Limb (tissue), 2 donors: ENCODE data around the gene MAGEE1.
A peak's percentile ranks its signal among the peaks of the same experiment; 100 is the strongest.

ENCODE experiments used
- DNase-seq, 2 donors: peaks; one replicate each; pipeline ENCODE4 v3.0.0-alpha.2; 2016; ENCODE audit errors: extremely low spot score in 2 of 2

MAGEE1 gene, protein sequence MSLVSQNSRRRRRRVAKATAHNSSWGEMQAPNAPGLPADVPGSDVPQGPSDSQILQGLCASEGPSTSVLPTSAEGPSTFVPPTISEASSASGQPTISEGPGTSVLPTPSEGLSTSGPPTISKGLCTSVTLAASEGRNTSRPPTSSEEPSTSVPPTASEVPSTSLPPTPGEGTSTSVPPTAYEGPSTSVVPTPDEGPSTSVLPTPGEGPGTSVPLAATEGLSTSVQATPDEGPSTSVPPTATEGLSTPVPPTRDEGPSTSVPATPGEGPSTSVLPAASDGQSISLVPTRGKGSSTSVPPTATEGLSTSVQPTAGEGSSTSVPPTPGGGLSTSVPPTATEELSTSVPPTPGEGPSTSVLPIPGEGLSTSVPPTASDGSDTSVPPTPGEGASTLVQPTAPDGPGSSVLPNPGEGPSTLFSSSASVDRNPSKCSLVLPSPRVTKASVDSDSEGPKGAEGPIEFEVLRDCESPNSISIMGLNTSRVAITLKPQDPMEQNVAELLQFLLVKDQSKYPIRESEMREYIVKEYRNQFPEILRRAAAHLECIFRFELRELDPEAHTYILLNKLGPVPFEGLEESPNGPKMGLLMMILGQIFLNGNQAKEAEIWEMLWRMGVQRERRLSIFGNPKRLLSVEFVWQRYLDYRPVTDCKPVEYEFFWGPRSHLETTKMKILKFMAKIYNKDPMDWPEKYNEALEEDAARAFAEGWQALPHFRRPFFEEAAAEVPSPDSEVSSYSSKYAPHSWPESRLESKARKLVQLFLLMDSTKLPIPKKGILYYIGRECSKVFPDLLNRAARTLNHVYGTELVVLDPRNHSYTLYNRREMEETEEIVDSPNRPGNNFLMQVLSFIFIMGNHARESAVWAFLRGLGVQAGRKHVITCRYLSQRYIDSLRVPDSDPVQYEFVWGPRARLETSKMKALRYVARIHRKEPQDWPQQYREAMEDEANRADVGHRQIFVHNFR

DNA sequence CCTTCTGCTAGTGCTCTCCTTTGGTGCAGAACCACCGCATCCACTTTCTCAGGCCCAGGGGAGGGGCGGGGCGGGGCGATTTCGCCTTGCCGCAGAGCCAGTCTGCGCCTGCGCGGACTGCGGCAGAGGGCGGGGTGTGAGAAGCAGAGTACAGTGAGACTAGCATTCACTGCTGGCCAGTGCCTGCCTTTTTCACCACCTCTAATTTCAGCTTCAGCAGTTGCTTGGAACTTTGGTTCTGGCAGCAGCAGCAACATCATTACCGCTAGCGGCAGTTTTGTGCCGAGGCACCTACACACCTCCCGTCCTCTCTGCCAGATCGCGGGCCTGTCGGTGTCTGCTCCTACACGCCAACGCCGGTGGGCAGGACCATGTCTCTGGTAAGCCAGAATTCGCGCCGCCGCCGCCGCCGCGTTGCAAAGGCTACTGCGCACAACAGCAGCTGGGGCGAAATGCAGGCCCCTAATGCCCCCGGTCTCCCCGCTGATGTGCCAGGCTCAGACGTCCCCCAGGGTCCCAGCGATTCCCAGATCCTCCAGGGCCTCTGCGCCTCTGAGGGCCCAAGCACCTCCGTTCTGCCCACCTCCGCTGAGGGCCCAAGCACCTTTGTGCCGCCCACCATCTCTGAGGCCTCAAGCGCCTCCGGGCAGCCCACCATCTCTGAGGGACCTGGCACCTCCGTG lies at the start of gene MAGEE1:
Gene MAGEE1 (plus strand): TSS at position 151 of the 683 bp plus-strand sequence. CDS start 221 bp downstream, at position 372.
- DNase-seq = peak; percentile 48 to 86

DNA sequence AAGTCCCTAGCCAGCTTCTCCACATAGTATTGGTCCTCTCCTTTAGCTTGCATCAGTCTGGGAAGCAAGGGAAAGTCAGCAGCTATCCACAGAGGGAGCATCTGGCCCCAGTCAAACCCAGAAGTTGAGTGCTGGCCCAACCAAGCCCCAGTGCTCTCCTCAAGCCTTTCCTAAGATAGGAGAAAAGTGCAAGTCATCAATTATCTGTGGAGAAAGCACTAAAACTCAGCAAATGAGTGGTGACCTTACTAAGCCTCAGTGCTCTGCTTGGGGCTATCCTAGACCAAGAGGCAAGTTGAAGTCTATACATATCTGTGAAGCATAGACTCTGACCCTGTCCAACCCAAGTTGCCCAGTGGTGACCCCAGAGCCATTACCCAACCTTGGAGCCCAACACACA lies 28.5 kb upstream of the MAGEE1 start:
- no peak for DNase-seq

DNA sequence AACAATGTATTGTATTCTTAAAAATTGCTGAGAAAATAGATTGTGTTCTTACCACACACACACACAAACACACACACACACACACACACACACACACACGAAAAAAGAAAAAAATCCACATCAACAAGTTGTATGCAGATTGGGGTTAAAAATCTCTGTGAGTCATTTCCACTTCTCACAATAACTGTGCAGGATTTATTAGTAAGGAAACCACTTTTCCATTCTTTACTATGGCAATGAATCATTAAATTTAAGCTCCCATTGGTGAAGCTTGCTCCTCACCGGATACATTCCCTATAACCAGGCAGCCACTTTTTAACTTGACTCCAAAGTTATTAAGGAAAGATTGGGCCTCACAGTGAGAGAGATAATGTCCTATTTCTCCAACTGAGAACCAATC lies 19.7 kb upstream of the MAGEE1 start:
- DNase-seq = no peak

DNA sequence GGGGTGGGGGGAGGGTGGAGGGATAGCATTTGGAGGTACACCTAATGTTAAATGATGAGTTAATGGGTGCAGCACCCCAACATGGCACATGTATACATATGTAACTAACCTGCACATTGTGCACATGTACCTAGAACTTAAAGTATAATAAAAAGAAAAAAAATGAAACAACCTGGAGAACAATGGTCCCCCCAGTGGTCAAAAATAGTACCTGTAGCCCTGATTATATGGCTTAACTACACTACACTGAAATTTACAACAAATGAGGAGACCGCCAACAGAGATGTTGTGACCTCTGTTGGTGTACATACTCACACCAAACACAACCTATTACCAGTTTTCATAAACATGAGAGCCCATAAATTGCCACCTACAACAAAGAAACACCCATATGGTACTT lies 7.3 kb upstream of the MAGEE1 start:
- DNase-seq = no peak

DNA sequence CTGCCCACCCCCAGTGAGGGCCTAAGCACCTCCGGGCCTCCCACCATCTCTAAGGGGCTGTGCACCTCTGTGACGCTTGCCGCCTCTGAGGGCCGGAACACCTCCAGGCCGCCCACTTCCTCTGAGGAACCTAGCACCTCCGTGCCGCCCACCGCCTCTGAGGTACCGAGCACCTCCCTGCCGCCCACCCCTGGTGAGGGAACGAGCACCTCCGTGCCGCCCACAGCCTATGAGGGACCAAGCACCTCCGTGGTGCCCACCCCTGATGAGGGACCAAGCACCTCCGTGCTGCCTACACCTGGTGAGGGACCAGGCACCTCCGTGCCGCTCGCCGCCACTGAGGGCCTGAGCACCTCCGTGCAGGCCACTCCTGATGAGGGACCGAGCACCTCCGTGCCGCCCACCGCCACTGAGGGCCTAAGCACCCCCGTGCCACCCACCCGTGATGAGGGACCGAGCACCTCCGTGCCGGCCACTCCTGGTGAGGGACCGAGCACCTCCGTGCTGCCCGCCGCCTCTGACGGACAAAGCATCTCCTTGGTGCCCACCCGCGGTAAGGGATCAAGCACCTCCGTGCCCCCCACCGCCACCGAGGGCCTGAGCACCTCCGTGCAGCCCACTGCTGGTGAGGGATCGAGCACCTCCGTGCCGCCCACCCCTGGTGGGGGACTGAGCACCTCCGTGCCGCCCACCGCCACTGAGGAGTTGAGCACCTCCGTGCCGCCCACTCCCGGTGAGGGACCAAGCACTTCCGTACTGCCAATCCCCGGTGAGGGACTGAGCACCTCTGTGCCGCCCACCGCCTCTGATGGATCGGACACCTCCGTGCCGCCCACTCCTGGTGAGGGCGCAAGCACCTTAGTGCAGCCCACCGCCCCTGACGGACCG lies 977 bp downstream of the MAGEE1 start:
- peak in 1 of 2 donors; percentile 34 for DNase-seq

DNA sequence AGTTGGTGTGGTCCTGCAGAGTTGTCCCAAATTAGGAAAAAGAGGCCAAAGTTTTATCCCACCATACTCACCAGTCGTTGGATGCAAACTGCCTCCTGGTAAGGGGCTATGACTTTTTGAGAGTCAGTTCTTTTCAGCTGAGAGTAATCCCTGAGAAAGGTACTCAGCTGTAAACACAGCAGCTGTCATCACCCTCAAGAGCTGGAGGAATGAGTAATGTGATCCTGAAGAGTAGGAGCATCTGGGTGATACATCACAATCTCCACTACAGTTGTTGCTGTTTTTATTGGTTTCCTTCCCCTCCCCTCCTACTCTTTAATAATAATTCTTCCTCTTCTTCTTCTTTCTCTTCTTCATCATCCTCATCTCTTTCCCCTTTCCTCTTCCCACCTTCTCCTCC lies 5.7 kb downstream of the MAGEE1 start:
- no peak for DNase-seq

DNA sequence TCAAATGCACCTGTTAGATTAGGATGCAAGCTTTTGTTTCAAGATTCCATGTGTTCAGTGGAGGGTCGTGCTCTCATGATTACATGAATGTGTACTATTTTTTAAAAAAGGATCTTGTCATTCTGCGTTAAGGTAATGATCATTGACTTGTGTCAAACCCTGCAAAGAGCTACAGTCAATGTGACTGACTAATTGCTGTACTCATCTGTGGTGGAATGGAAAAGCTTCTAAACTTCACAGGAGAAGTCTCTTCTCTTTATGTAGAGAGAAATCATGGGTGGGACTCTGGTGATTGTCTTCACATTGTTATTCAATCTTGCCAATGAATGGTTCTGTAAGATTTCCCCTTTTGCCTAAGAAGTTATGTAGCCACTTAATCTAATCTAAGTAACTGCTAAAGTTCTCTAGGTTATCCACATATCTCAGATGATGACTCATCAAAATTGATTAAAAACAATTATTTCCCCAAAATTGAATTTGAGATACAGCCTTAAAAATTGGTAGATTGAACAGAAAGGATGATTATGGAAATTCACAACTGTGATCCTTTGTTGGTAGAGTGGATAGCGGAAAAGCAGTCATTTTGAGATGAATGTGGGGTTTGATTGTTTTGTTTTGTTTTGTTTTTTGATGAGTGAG lies 6.7 kb downstream of the MAGEE1 start:
- DNase-seq = no peak

DNA sequence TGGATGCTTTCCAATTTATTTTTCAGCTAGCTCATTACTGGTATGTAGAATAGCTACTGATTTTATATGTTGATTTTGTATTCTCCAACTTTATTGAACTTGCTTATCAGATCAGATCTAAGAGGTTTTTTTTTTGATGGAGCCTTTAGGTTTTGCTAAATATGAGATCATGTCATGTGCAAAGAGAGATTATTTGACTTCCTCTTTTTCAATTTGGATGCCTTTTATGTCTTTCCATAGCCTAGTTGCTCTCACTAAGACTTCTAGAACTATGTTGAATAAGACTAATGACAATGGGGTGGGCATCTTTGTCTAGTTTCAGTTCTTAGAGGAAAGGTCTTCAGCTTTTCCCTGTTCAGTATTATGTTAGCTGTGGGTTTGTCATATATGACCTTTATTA lies 11.7 kb downstream of the MAGEE1 start:
- no peak for DNase-seq

DNA sequence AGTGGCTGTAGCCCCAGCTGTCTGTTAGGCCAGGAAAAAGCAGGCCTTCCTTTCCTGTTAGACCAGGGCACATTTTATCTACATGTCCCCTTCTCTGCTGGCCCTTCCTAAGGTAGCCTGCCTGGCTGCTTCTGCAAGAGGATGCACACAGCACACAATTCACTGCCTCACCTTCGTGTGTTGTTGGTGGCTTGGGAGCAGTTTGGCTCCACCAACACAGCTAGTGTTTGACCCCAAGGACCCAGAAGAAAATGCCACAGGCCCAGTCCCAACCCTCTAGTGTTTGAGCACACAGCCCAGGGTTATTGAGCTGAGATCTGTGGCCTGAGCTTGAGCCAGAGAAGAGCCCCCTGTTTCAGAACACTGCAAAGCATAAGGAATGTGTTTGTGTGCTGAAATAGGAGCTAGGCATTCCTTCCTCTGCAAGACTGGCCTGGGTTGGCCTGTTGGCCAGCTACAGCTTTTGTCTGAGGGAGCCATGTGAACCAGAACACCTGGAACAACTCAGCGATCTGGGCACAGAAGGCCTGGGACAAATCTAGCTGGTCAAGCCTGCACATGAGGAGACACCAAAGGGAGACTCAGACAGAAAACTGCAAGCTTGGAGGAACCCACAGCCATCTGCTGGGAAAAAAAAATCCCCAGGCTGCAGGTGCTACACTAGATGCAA lies 26.4 kb downstream of the MAGEE1 start:
- DNase-seq = no peak

DNA sequence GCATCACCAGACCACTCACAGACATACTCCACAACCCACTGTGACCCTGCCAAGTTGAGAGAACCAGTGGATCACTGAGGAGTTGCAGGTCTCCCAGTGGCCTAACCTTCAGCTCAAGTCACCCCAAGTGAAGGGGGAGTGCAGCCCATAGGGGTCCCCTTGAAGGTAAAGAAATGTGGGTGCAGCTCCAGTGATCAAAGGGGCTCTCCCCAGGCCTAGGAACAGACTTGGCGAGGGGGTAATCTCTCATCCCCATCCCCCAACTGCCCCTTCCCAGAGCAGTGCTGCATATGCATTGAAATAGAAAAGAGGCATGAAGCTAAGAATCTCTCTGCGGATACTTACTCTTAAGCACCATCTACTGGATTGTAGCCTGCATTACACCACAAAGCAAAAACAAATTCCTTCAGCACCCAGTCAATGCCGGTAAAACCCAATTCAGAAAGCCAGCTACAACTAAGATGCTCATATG lies 27.0 kb downstream of the MAGEE1 start:
- peak in 1 of 2 donors; percentile 2 for DNase-seq

DNA sequence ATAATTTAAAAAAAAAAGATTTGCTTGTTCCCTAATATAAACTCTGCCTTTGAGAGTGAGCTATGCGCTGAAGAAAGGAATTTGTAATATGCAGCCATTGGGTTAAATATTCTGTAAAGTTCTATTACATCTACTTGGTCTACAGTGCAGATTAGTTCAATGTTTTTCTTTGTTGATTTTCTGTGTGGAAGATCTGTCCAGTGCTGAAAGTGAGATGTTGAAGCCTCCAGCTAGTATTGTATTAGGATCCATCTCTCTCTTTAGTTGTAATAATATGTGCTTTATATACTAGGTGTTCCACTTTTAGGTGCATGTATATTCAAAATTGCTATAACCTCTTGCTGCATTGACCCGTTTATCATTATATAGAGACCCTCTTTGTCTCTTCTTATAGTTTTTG lies 49.8 kb downstream of the MAGEE1 start:
- DNase-seq = no peak
